Mesendoderm (in vitro differentiated cells): ENCODE measurements around the gene CCL20.
A peak's percentile ranks its signal among the peaks of the same experiment; 100 is the strongest.
"Not testable (repeated sequence)": the region's sequence is repeated elsewhere in the genome, so short reads cannot be mapped to it uniquely, and the experiment has no call there.

Experiments used
- DNase-seq: peaks from one replicate; pipeline ENCODE4 v3.0.0; 2013
- H2AK5ac ChIP-seq: 2 replicates; pipeline ENCODE4 v1.6.1; 2013; ENCODE audit warnings: low read length, inconsistent platforms
- H2BK120ac ChIP-seq: 2 replicates; pipeline ENCODE4 v1.6.1; 2013; ENCODE audit warnings: low read depth, mild to moderate bottlenecking, low read length, moderate library complexity, mixed read lengths
- H2BK15ac ChIP-seq: replicated peaks from 2 replicates; pipeline ENCODE4 v1.6.1; 2013; ENCODE audit warnings: low read depth, mild to moderate bottlenecking, moderate library complexity
- H2BK5ac ChIP-seq: 2 replicates; pipeline ENCODE4 v1.6.1; 2013; ENCODE audit warnings: low read length, inconsistent platforms
- H3K18ac ChIP-seq: 2 replicates; pipeline ENCODE4 v1.6.1; 2013; ENCODE audit warnings: mild to moderate bottlenecking, low read length, mixed read lengths
- H3K23ac ChIP-seq: one replicate; pipeline ENCODE4 v1.6.1; 2013; ENCODE audit warnings: low read length
- H3K27ac ChIP-seq: 2 replicates; pipeline ENCODE4 v1.5.1; 2013; ENCODE audit warnings: low read depth, mild to moderate bottlenecking, inconsistent platforms, low read length, moderate library complexity
- H3K27me3 ChIP-seq: 2 replicates; pipeline ENCODE4 v1.6.1; 2013; ENCODE audit warnings: low read length, control low read depth, mild to moderate bottlenecking, inconsistent platforms; ENCODE audit not compliant: insufficient read depth, poor library complexity
- H3K36me3 ChIP-seq: 2 replicates; pipeline ENCODE4 v1.6.1; 2013; ENCODE audit warnings: low read length, inconsistent platforms; ENCODE audit not compliant: control insufficient read depth, insufficient read depth
- H3K4ac ChIP-seq: one replicate; pipeline ENCODE4 v1.6.1; 2013; ENCODE audit warnings: low read depth, mild to moderate bottlenecking, low read length, moderate library complexity
- H3K4me1 ChIP-seq: 2 replicates; pipeline ENCODE4 v1.6.1; 2013; ENCODE audit warnings: low read depth, low read length, inconsistent platforms; ENCODE audit not compliant: control insufficient read depth
- H3K4me2 ChIP-seq: 2 replicates; pipeline ENCODE4 v1.6.1; 2013; ENCODE audit warnings: low read length
- H3K4me3 ChIP-seq: 2 replicates; pipeline ENCODE4 v1.5.1; 2013; ENCODE audit warnings: mild to moderate bottlenecking, low read length
- H3K56ac ChIP-seq: one replicate; pipeline ENCODE4 v1.6.1; 2013; ENCODE audit warnings: low read length
- H3K79me1 ChIP-seq: 2 replicates; pipeline ENCODE4 v1.6.1; 2013; ENCODE audit warnings: low read length, inconsistent platforms
- H3K79me2 ChIP-seq: 2 replicates; pipeline ENCODE4 v1.6.1; 2013; ENCODE audit warnings: mild to moderate bottlenecking, low read length; ENCODE audit not compliant: control insufficient read depth, insufficient read depth
- H3K9ac ChIP-seq: 2 replicates; pipeline ENCODE4 v1.6.1; 2013; ENCODE audit warnings: low read length, inconsistent platforms
- H4K5ac ChIP-seq: one replicate; pipeline ENCODE4 v1.6.1; 2013; ENCODE audit warnings: low read length
- H4K8ac ChIP-seq: one replicate; pipeline ENCODE4 v1.6.1; 2013; ENCODE audit warnings: low read depth, mild to moderate bottlenecking, control low read depth, low read length, moderate library complexity
- WGBS: extraction: QIAGEN DNeasy Blood & Tissue Kit; methylation state at CpG from one replicate; pipeline ENCODE4 v1.1.7; 2013; ENCODE audit warnings: low lambda C conversion rate, missing lambda C conversion rate; ENCODE audit not compliant: insufficient coverage; ENCODE audit errors: extremely low coverage; 5-methylcytosine and 5-hydroxymethylcytosine counted together

The CCL20 gene

GRCh38 chr2:227796045-227796711 lies 17.5 kb upstream of the CCL20 start:
- Histone ChIP-seq H3K79me1 (no peaks in the 10 kb centered on the region), H3K4me3 (no peak overlapping the region), H3K18ac (no peak overlapping the region), H2BK120ac (no peak overlapping the region), H3K4me1 (no peaks in the 10 kb centered on the region), H3K36me3 (no peaks in the 10 kb centered on the region), H2AK5ac (no peak overlapping the region), H3K27me3 (no peaks in the 10 kb centered on the region), H4K5ac (no peak overlapping the region), H3K4me2 (no peak overlapping the region), H2BK5ac (no peak overlapping the region), H3K4ac (no peak overlapping the region), H3K9ac (no peak overlapping the region), H4K8ac (no peak overlapping the region), H3K56ac (no peak overlapping the region), H3K27ac (no peak overlapping the region), H3K79me2 (no peaks in the 10 kb centered on the region), H3K23ac (no peak overlapping the region), H2BK15ac (no peak overlapping the region)
- WGBS = no CpG with 5 or more reads among the region's 12 CpGs
- no peak for DNase-seq

GRCh38 chr2:227796768-227797167 lies 16.9 kb upstream of the CCL20 start:
- H2BK5ac ChIP-seq, H4K5ac ChIP-seq, H2BK120ac ChIP-seq, H3K79me2 ChIP-seq, H3K18ac ChIP-seq, H2BK15ac ChIP-seq, H3K79me1 ChIP-seq, H3K4me3 ChIP-seq, H3K56ac ChIP-seq, H3K36me3 ChIP-seq, H4K8ac ChIP-seq, H3K4ac ChIP-seq, H3K27ac ChIP-seq, DNase-seq, H3K4me1 ChIP-seq, H3K4me2 ChIP-seq, H3K23ac ChIP-seq, H3K9ac ChIP-seq, H3K27me3 ChIP-seq, H2AK5ac ChIP-seq: not testable (repeated sequence)
- no CpG with 5 or more reads among the region's 5 CpGs for WGBS

GRCh38 chr2:227799202-227799601 lies 14.4 kb upstream of the CCL20 start:
- H3K4me3 ChIP-seq = no peak overlapping the region
- no peaks in the 10 kb centered on the region for H3K27me3 ChIP-seq
- H3K56ac ChIP-seq = no peak overlapping the region
- no peak overlapping the region for H3K27ac ChIP-seq
- no peak overlapping the region for H3K9ac ChIP-seq
- no peak overlapping the region for H2BK15ac ChIP-seq
- no peak overlapping the region for H3K4me2 ChIP-seq
- no peaks in the 10 kb centered on the region for H3K79me1 ChIP-seq
- H3K23ac ChIP-seq = no peak overlapping the region
- no peak overlapping the region for H2BK120ac ChIP-seq
- H2BK5ac ChIP-seq = no peak overlapping the region
- no peaks in the 10 kb centered on the region for H3K36me3 ChIP-seq
- H3K79me2 ChIP-seq = no peaks in the 10 kb centered on the region
- no peak for DNase-seq
- no peak overlapping the region for H3K18ac ChIP-seq
- no peak overlapping the region for H3K4ac ChIP-seq
- no CpG with 5 or more reads among the region's 3 CpGs for whole genome bisulfite sequencing
- H2AK5ac ChIP-seq = no peak overlapping the region
- peaks cover 5% of the 10 kb centered on the region for H3K4me1 ChIP-seq
- no peak overlapping the region for H4K8ac ChIP-seq
- H4K5ac ChIP-seq = no peak overlapping the region

GRCh38 chr2:227802882-227803281 lies 10.8 kb upstream of the CCL20 start:
- H4K8ac ChIP-seq = no peak overlapping the region
- no peak overlapping the region for H3K27ac ChIP-seq
- no peak overlapping the region for H2BK5ac ChIP-seq
- H3K56ac ChIP-seq = no peak overlapping the region
- H3K4me1 ChIP-seq = peaks cover 5% of the 10 kb centered on the region
- no peaks in the 10 kb centered on the region for H3K79me2 ChIP-seq
- H3K36me3 ChIP-seq = no peaks in the 10 kb centered on the region
- peak; percentile 31 for DNase-seq
- H3K79me1 ChIP-seq = no peaks in the 10 kb centered on the region
- no peak overlapping the region for H2BK120ac ChIP-seq
- no peak overlapping the region for H3K4me2 ChIP-seq
- no peak overlapping the region for H3K4ac ChIP-seq
- no peak overlapping the region for H4K5ac ChIP-seq
- no peaks in the 10 kb centered on the region for H3K27me3 ChIP-seq
- H3K4me3 ChIP-seq = no peak overlapping the region
- no peak overlapping the region for H3K23ac ChIP-seq
- no peak overlapping the region for H3K9ac ChIP-seq
- no CpG with 5 or more reads among the region's 2 CpGs for WGBS
- no peak overlapping the region for H3K18ac ChIP-seq
- H2BK15ac ChIP-seq = no peak overlapping the region
- no peak overlapping the region for H2AK5ac ChIP-seq

- Histone ChIP-seq H2BK5ac (no peak overlapping the region), H3K27me3 (no peaks in the 10 kb centered on the region), H3K79me2 (no peaks in the 10 kb centered on the region), H2BK15ac (no peak overlapping the region), H3K4ac (no peak overlapping the region), H4K5ac (no peak overlapping the region), H2AK5ac (no peak overlapping the region), H4K8ac (no peak overlapping the region), H3K18ac (no peak overlapping the region), H3K4me1 (peaks cover 5% of the 10 kb centered on the region), H3K36me3 (no peaks in the 10 kb centered on the region), H3K4me3 (no peak overlapping the region), H3K23ac (no peak overlapping the region), H3K4me2 (no peak overlapping the region), H3K9ac (no peak overlapping the region), H2BK120ac (no peak overlapping the region), H3K79me1 (no peaks in the 10 kb centered on the region), H3K27ac (no peak overlapping the region), H3K56ac (no peak overlapping the region)
- WGBS = no CpG with 5 or more reads among the region's 4 CpGs
- DNase-seq = no peak
Observed at GRCh38 chr2:227804975-227805374, 8.7 kb upstream of the CCL20 start.

GRCh38 chr2:227805578-227805977 lies 8.1 kb upstream of the CCL20 start:
- no peak overlapping the region for H2BK5ac ChIP-seq
- no peaks in the 10 kb centered on the region for H3K79me2 ChIP-seq
- no peak overlapping the region for H3K23ac ChIP-seq
- DNase-seq = no peak
- no peak overlapping the region for H4K5ac ChIP-seq
- H3K4ac ChIP-seq = no peak overlapping the region
- H2BK15ac ChIP-seq = no peak overlapping the region
- H4K8ac ChIP-seq = no peak overlapping the region
- H3K9ac ChIP-seq = no peak overlapping the region
- H3K4me2 ChIP-seq = no peak overlapping the region
- H3K4me3 ChIP-seq = no peak overlapping the region
- no peak overlapping the region for H3K18ac ChIP-seq
- no peak overlapping the region for H2BK120ac ChIP-seq
- H3K4me1 ChIP-seq = peaks cover 5% of the 10 kb centered on the region
- no peak overlapping the region for H2AK5ac ChIP-seq
- no peaks in the 10 kb centered on the region for H3K27me3 ChIP-seq
- H3K79me1 ChIP-seq = no peaks in the 10 kb centered on the region
- WGBS = no CpG with 5 or more reads among the region's 15 CpGs
- no peak overlapping the region for H3K56ac ChIP-seq
- H3K36me3 ChIP-seq = no peaks in the 10 kb centered on the region
- no peak overlapping the region for H3K27ac ChIP-seq
